GM12878 (cell line): ENCODE results near the gene CTBP1.

Experiments
- CHD2 ChIP-seq: IDR thresholded peaks from 2 replicates; pipeline ENCODE4 v1.6.1; 2011; ENCODE audit warnings: low read depth, low read length, improper control_type of control experiment, borderline replicate concordance
- CTCF ChIP-seq, 3 experiments: IDR thresholded peaks in 2 of 3; conservative IDR thresholded peaks in 1 of 3; 2 replicates each; pipeline ENCODE4 v1.5.1; 2011; ENCODE audit warnings: low read depth in 3 of 3, low read length in 3 of 3, mild to moderate bottlenecking in 3 of 3, control low read depth in 2 of 3, moderate library complexity in 2 of 3, inconsistent platforms in 1 of 3, mixed read lengths in 1 of 3; ENCODE audit not compliant: control insufficient read depth in 2 of 3, insufficient read depth in 1 of 3; ENCODE audit errors: extremely low read depth in 1 of 3
- FOS ChIP-seq: IDR thresholded peaks from 3 replicates; pipeline ENCODE4 v1.6.1; 2011; ENCODE audit warnings: borderline replicate concordance; ENCODE audit not compliant: insufficient read length; ENCODE audit errors: extremely low read depth
- FOXM1 ChIP-seq: IDR thresholded peaks from 2 replicates; pipeline ENCODE4 v1.6.1; 2012; ENCODE audit warnings: low read depth, mild to moderate bottlenecking, inconsistent platforms, low read length, moderate library complexity
- JUND ChIP-seq: IDR thresholded peaks from 2 replicates; pipeline ENCODE4 v1.6.1; 2012; ENCODE audit warnings: low read depth, mild to moderate bottlenecking, low read length, improper control_type of control experiment, moderate library complexity
- POLR2A ChIP-seq: IDR thresholded peaks from 2 replicates; pipeline ENCODE4 v1.6.1; 2011; ENCODE audit warnings: low read depth, mild to moderate bottlenecking, low read length
- POLR2AphosphoS5 ChIP-seq: IDR thresholded peaks from 2 replicates; pipeline ENCODE4 v1.6.1; 2011; ENCODE audit warnings: mild to moderate bottlenecking, low read length, inconsistent platforms
- TAF1 ChIP-seq: IDR thresholded peaks from 2 replicates; pipeline ENCODE4 v1.6.1; 2011; ENCODE audit warnings: mild to moderate bottlenecking, low read depth, low read length, borderline replicate concordance

DNA sequence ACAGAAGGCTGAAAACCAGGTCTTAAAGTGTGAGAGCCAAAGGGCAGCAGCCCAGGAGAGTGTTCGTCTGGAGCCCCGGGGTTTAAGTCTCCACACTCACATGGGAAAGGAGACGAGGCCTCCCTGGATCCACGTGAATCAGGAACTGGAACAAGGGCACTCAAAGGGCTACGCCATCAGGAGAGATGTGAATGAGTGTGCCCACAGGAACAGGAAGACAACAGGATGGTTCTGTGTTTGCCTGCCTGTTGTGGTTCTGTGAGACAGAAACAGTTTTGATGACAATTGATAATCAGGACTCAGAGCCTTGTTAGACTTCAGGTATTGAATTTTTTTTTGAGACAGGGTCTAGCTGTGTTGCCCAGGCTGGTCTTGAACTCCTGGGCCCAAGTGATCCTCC is 4.9 kb upstream of the CTBP1 start:
- TF ChIP-seq CHD2 = no peak
- no peak for TF ChIP-seq CTCF (IDR thresholded peaks at IDR 0.05 in 2 of 3, conservative IDR thresholded peaks at IDR 0.05 in 1 of 3; ENCODE audit: control insufficient read depth in 2 of 3, extremely low read depth in 1 of 3, insufficient read depth in 1 of 3, low read depth in 3 of 3, low read length in 3 of 3)
- no peak for TF ChIP-seq TAF1
- no peak for TF ChIP-seq POLR2A
- TF ChIP-seq FOS = no peak
- TF ChIP-seq POLR2AphosphoS5 = no peak
- no peak for TF ChIP-seq FOXM1
- no peak for TF ChIP-seq JUND
